ENCODE measurements around the gene PLAAT3.

Gene PLAAT3

GRCh38 chr11:63536669-63537292 lies 77.5 kb downstream of the PLAAT3 start, which contains the start of gene PLAAT4 (continued):
- TF ChIP-seq, protein P1, sequence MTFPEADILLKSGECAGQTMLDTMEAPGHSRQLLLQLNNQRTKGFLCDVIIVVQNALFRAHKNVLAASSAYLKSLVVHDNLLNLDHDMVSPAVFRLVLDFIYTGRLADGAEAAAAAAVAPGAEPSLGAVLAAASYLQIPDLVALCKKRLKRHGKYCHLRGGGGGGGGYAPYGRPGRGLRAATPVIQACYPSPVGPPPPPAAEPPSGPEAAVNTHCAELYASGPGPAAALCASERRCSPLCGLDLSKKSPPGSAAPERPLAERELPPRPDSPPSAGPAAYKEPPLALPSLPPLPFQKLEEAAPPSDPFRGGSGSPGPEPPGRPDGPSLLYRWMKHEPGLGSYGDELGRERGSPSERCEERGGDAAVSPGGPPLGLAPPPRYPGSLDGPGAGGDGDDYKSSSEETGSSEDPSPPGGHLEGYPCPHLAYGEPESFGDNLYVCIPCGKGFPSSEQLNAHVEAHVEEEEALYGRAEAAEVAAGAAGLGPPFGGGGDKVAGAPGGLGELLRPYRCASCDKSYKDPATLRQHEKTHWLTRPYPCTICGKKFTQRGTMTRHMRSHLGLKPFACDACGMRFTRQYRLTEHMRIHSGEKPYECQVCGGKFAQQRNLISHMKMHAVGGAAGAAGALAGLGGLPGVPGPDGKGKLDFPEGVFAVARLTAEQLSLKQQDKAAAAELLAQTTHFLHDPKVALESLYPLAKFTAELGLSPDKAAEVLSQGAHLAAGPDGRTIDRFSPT (tag by site-specific recombination; IDR thresholded peaks at IDR 0.05), result no peak

- Histone ChIP-seq H3K9me3 (ENCODE audit: control insufficient read depth, insufficient read depth, low read depth, low read length) (no peaks in the 10 kb centered on the region), H3K27ac (ENCODE audit: extremely low read depth, low read depth, low read length) (no peak overlapping the region), H3K4me1 (ENCODE audit: control insufficient read depth, insufficient read depth, low read length) (no peaks in the 10 kb centered on the region), H3K4me3 (ENCODE audit: low read depth, low read length) (no peak overlapping the region), H3K36me3 (ENCODE audit: control insufficient read depth in 2 of 2, insufficient read depth in 1 of 2, low read length in 2 of 2) (no peaks in the 10 kb centered on the region)
- CTCF ChIA-PET, result no interaction called here
- POLR2A ChIA-PET, result no interaction called here
- no peak for TF ChIP-seq ZNF777 (tag by site-specific recombination; IDR thresholded peaks at IDR 0.05; ENCODE audit: borderline replicate concordance)
- no peak for TF ChIP-seq ZNF558 (tag by site-specific recombination; IDR thresholded peaks at IDR 0.05)
- no peak for TF ChIP-seq YY2 (tag by site-specific recombination; IDR thresholded peaks at IDR 0.05)
- no peak for TF ChIP-seq ZNF571 (tag by site-specific recombination; IDR thresholded peaks at IDR 0.05)
- TF ChIP-seq, protein P2, sequence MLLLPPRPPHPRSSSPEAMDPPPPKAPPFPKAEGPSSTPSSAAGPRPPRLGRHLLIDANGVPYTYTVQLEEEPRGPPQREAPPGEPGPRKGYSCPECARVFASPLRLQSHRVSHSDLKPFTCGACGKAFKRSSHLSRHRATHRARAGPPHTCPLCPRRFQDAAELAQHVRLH (tag by site-specific recombination; IDR thresholded peaks at IDR 0.05), result no peak
- no peak for TF ChIP-seq ZNF335 (tag by site-specific recombination; conservative IDR thresholded peaks at IDR 0.05)
- TF ChIP-seq GFI1B (tag by site-specific recombination; IDR thresholded peaks at IDR 0.05), result no peak
- no peak for TF ChIP-seq BCL11B (tag by site-specific recombination; IDR thresholded peaks at IDR 0.05; ENCODE audit: low read depth)
- TF ChIP-seq TRIM28 (IDR thresholded peaks at IDR 0.05; ENCODE audit: borderline replicate concordance, low read length), result no peak
- no peak for TF ChIP-seq ZNF585B (tag by site-specific recombination; IDR thresholded peaks at IDR 0.05)
- TF ChIP-seq ZSCAN16 (tag by site-specific recombination; IDR thresholded peaks at IDR 0.05), result no peak
Measured at GRCh38 chr11:63535734-63536133, 78.5 kb downstream of the PLAAT3 start.

DNA sequence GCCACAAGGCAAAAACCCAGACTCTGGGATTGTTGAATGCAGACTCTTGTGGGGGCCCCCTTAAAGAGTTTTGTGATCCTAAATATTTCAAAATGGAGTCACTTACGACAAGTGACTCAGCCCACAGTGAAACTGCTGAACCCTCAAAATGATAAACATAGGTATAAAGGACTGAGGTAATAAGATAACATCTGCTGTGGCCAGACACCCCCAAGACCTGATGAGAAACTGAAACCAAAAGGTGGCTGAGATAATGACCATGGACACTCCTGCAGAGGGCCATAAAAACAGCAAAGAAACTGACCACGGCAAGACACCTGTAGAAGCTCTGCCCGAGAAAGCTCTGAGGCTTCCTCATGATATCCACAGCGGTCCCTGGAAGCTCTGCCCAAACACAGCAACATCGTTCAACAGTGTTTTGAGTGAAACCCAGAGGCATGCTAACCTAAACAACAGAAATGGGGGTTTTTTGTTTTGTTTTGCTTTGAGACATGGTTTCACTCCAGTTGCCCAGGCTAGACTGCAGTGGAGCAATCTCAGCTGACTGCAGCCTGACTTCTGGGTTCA lies 79.3 kb downstream of the PLAAT3 start:
- ChIA-PET CTCF (no interaction called here), POLR2A (no interaction called here)
- H3K27ac ChIP-seq (ENCODE audit: extremely low read depth, low read depth, low read length), result no peak overlapping the region
- H3K4me3 ChIP-seq (ENCODE audit: low read depth, low read length), result no peak overlapping the region
- H3K9me3 ChIP-seq (ENCODE audit: control insufficient read depth, insufficient read depth, low read depth, low read length), result no peaks in the 10 kb centered on the region
- no peaks in the 10 kb centered on the region for H3K4me1 ChIP-seq (ENCODE audit: control insufficient read depth, insufficient read depth, low read length)
- H3K36me3 ChIP-seq (ENCODE audit: control insufficient read depth in 2 of 2, insufficient read depth in 1 of 2, low read length in 2 of 2), result no peaks in the 10 kb centered on the region
- TF ChIP-seq ZNF654 (tag by site-specific recombination; IDR thresholded peaks at IDR 0.05; ENCODE audit: low read depth) (no peak), ZNF175 (tag by site-specific recombination; IDR thresholded peaks at IDR 0.05) (no peak), ZNF513 (tag by site-specific recombination; IDR thresholded peaks at IDR 0.05) (no peak), KLF7 (tag by site-specific recombination; IDR thresholded peaks at IDR 0.05; ENCODE audit: borderline replicate concordance) (no peak), OVOL3 (tag by site-specific recombination; IDR thresholded peaks at IDR 0.05) (no peak), GLIS2 (tag by site-specific recombination; IDR thresholded peaks at IDR 0.05) (no peak), SALL2 (tag by site-specific recombination; IDR thresholded peaks at IDR 0.05; ENCODE audit: borderline replicate concordance) (no peak), ZNF433 (tag by site-specific recombination; IDR thresholded peaks at IDR 0.05; ENCODE audit: low read depth) (no peak), ZNF423 (tag by site-specific recombination; IDR thresholded peaks at IDR 0.05) (no peak), ZNF239 (tag by site-specific recombination; IDR thresholded peaks at IDR 0.05) (no peak), GFI1B (tag by site-specific recombination; IDR thresholded peaks at IDR 0.05) (no peak), ZNF768 (tag by site-specific recombination; IDR thresholded peaks at IDR 0.05) (no peak), ZNF677 (tag by site-specific recombination; IDR thresholded peaks at IDR 0.05) (no peak), ZNF169 (tag by site-specific recombination; IDR thresholded peaks at IDR 0.05) (no peak), YY1 (tag by site-specific recombination; IDR thresholded peaks at IDR 0.05) (no peak), SCRT2 (tag by site-specific recombination; IDR thresholded peaks at IDR 0.05) (no peak), ZNF138 (tag by site-specific recombination; IDR thresholded peaks at IDR 0.05; ENCODE audit: borderline replicate concordance) (no peak), ZNF274 (IDR thresholded peaks at IDR 0.05; ENCODE audit: low read length) (no peak), ZNF274 (tag by site-specific recombination; IDR thresholded peaks at IDR 0.05; ENCODE audit: borderline replicate concordance) (no peak), ZNF76 (tag by site-specific recombination; IDR thresholded peaks at IDR 0.05; ENCODE audit: borderline replicate concordance, low read depth) (no peak)
